HG03045 (cell line): Measurements from ENCODE around the gene RAB43.
"Not testable (repeated sequence)": the region's sequence is repeated elsewhere in the genome, so short reads cannot be mapped to it uniquely, and the experiment has no call there.

ENCODE experiments used
- ATAC-seq: cut with Tn5 transposase; IDR thresholded peaks from one replicate; pipeline ENCODE4 v1.9.1; 2021; ENCODE audit warnings: mild to moderate bottlenecking, moderate library complexity; ENCODE audit not compliant: unreplicated experiment

The RAB43 gene

DNA sequence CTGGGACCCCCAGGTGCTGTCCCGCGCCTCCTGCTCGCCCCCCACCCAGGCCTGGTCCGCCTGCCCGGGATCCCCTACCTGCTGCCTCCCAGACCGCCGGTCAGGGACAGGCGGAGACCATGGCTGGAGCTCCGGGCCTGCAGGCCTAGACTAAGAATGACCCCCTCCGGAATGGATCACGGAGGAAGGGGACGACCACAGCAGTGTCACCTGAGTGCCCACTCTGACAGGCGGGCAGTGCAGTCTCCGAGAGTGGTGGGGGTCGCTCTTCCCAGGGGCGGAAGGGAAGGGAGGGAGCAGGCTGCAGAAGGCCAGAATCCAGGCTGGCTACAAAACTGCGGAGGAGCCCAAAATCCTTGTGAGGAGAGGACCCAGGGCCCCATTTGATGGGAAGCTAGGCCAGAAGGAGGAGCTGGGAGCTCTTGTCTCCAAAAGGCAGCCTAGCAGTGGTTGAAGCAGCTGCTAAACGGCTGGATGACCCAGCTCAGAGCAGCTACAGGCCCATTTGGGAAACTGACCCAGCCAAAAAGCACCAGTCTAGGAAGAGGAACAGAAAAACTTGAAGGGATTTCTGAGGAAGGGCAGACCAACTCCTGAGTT lies 908 bp upstream of the RAB43 start:
- ATAC-seq: no peak

DNA sequence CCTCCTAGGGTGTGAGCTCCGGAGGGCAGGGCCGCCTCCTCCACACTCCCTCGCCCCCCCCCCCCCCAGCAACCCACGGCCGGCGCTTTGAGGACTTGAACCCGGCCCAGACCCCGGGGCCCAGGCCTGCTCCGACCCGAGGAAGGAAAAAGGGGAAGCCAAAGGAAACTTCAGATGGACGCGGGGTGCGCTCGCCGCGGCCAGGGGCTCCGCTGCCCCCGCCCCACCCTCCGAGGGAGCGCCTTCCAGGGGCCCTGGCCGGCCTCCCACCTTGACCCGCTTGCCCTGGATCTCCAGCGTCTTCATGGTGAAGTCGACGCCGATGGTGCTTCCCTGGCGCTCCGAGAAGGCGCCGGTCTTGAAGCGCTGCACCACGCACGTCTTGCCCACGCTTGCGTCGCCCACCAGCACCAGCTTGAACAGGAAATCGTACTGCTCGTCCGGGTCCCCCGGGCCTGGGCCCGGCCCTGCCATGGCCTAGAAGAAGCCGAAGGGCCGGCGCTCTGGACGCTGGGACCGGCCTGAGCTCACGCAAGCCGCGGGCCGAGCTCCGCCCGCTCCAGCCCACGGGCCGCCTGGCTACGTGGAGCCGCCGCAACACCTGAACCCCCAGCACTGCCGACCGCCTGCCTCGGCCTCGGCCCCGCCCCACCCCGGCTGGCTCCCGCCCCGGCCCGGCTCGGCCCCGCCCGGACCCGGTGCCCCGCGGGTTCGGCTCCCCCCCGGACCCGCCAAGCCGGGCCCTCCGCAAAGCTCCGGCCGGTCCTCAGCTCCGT lies 400 bp downstream of the RAB43 start:
- peak; percentile 42 for ATAC-seq

DNA sequence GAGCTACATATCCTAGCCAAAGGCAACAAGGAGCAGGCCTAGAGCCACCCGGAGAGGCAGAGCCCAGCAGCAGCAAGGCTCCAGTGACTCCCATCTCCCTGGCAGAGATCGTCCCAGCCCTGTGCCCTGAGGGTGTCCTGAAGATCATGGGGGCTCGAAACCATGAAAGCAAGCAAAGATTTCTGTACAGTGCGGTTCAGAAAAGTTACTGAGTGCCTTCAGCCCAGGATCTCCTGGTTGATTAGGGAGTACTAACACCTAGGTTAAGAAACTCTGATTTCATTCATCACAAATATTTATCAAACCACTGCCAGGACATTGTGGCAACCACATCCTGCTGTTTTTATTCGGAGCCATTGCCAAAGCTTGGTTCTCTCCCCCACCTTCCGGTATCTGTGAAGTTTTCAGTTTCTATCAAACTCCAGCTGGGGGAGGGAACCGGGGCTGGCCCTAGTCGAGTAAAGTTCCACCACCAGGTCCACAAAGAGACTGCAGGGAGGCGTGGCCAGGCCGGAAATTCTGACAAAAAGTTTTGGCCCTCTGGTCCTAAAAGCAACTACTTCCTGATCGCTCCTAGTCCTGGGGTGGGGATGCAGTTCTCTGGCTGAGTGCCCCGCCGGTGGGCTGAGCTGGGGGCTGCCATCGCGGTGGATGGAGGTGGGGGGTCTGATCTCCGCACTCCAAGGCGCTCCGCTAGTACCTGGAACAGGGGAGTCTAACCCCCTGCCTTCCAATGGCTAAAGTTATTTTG lies 1.2 kb downstream of the RAB43 start:
- ATAC-seq: peak; percentile 59

DNA sequence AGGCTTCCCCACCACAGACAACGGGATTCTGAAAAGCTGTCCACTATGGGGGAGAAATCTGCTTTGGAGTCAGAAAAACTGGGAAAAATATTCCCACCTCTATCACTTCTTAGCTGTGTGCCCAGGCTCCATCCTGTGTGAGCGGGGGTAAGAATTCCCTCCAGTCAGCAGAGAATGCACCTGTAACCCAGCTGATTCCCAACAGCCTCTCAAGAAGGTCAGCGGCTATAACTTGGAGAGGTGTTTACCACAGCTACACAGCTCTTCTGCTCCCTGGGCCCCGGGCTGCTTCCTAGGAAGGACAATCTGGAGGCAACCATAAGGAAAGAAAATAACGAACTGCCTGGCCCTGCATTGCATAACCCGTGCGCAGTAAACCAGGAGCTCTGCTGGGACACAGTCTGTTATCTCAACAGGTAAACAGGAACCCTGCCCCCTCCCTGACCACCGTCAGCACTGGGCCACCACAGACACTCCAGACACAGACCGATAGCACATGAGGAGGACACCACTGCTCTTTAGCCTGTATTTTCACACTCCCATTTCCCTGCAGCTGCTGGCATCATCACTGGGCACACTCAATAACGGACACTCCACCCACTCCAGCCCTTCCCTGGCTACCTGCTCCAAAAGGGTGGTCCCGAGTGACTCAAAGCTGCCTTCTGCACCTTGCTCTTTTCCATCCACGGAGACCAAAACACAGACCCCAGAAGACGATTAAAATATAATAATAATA lies 2.1 kb downstream of the RAB43 start:
- ATAC-seq: no peak

DNA sequence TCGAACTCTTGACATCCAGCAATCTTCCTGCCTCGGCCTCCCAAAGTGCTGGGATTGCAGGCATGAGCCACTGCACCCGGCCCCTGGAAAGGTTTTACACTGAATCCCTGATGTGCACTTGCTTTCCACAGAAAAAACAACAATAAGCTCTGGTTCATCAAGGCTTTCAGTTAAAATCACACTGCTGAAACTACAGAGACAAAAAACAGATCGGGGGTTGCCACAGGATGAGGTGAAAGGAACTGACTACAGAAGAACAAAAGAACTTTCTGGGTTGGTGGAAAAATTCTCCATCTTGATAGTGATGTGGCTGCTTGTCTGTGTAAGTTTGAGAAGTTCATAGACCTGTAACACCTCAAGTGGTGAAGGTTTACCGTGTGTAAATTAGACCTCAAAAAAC lies 2.9 kb downstream of the RAB43 start:
- ATAC-seq: no peak

DNA sequence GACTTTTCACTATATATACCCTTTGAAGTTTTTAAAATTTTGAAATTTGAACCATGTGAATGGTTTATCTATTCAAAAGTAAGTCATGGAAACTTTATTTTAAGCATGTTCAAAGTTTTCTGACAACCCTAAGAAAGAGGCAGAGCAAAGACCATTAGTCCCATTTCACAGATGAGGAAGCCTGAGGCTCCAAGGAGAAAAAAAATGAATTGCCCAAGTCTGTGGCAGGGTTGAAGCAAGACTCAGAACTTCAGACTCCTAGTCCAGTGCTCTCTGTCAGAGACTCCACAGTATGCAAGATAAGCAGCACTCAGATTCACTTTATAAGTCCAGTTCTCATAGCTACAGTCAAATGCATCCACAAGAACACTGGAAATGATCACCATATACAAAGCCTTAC lies 4.5 kb downstream of the RAB43 start:
- ATAC-seq: no peak

DNA sequence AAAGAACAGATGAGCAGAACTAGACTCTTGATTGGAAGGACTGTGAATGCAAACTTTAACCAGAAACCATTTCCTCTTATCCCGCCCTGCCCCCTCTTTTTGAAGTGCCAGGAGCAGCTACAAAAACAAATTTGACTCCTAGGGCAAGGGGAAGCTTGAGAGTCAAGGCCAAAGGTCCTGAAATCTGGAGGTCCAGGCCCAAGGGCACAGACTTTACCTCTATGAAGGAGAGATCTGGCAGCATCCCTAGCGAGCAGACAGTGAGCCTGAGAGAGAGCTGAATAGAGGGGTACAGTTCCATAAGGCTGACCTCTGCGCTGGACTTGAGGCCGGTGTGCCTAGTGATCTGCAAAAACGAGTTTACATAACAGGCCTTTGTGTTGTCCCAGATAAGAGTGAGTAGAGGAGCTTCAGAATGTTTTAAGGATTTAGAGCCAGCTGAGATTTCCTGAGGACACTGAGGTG lies 5.1 kb downstream of the RAB43 start:
- ATAC-seq: no peak

DNA sequence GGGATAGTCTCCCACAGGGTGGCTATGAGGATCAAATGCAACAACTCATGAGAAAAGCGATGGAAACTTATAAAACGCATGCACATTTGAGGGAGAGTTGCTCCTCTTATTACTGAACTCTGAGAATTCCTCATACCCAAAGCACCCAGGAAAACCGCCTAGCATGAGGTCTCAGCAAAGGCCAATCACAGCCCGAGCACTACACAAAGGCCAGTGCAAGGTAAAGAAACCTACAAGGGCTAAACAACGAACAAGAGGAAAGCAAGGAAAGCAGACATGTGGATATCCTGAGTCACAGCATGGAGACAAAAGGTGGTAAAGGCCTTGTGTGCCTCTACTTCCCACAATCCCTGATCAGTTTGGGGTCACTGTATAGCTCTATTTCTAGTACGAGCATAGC lies 7.1 kb downstream of the RAB43 start:
- ATAC-seq: no peak

DNA sequence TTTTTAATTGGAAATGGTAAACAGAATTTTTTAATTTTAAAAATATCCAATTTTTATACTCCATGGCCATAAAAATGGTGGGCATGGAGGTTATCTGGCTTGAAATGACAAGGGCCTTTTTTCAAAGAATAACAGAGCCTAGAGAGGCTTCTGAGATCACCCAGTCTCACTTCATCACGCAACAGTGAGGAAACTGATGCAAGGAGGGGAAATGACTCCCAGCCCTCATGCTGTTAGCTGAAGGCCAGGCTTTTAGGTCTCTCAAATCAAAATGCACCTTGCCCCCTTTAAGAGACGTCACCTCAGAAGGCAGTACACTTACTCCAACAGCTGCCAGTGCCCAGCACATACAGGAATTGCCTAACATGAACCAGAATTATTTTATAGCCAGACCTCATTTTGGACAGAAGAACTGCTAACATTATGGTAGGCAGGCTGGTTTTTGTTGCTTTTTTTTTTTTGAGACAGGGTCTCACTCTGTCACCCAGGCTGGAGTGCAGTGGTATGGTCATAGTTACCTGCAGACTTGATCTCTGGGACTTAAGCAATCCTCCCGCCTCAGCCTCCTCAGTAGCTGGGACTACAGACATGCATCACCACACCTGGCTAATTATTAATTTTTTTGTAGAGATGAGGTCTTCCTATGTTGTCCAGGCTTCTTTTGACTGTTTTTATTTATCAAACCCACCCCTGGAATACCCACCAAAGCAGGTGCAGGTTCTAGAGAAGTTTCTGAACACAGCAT lies 9.1 kb downstream of the RAB43 start:
- ATAC-seq: no peak

DNA sequence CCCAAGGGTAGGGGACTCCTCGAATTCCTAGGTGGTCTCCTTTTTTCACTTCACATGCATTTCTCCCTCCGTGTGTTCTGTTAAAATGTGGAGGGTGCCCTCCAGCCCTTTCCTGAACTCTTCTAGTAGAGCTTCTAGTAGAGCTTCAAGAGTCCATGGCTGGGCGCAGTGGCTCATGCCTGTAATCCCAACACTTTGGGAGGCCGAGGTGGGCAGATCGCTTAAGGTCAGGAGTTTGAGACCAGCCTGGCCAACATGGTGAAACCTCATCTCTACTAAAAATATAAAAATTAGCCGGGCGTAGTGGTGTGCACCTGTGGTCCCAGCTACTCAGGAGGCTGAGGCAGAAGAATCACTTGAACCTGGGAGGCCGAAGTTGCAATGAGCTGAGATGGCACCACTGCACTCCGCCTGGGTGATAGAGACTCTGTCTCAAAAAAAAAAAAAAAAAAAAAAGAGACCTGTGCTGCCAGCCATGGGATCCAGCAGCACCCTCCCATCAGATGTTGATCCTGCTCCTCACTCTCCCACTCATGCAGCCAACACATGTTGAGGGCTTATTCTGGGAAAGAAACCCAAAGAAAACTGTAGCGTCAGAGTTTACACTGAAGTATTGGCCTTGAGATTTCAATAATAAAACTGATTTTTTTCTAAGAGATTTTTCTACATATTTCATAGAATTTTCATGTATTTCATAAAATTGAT lies 10.4 kb downstream of the RAB43 start:
- ATAC-seq: not testable (repeated sequence)

DNA sequence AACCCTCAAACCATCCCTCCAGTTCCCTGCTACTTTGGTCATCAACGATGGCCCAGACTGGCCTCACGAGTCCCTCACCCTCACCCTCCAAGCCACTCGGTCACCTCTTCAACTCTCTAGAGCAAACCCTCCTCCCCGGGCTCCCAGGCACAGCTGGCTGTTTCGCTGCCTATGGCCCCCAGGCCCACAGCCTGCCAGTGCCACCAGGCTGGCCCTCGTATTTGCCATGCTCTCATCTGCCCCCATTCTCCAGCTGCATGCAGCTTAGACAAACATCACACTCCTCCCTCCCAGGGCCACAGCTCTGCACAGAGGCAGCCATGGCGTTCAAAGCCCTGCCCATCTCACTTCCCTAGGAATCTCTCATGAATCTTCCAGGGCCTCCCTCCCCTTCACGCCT lies 13.8 kb downstream of the RAB43 start:
- ATAC-seq: no peak

DNA sequence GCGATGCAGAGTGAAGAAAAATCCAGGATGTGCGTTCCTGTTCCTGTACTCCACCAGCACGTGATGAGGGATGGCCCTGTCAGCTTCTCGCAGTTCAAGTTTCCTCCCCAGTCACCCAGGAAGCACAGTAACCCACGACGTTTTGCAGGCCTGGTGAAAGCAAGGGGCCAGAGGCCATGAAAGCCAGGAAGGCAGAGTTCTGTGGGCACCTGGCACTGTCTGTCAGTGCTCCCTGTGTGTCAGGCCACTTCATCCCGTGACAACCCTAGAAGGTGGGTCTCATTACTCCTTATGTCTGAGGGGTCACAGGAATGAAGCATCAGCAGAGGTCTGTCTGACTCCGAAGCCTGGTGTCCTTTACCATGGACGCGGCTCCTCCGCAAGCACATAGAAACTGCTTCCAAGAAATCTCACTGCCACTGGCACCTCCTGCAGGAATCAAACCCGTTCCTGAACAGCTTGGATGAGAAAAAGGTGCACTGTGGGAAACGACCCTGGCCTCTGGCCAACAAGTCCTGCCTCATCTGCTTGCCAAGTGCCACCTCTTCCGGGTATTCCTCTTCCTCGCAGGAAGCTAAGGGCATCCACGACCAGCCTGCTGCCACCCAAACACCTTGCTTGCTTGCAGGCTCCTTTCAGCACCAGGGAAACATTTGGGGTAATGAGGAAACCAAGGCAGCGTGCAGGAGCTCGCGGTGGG lies 14.6 kb downstream of the RAB43 start:
- no peak for ATAC-seq

DNA sequence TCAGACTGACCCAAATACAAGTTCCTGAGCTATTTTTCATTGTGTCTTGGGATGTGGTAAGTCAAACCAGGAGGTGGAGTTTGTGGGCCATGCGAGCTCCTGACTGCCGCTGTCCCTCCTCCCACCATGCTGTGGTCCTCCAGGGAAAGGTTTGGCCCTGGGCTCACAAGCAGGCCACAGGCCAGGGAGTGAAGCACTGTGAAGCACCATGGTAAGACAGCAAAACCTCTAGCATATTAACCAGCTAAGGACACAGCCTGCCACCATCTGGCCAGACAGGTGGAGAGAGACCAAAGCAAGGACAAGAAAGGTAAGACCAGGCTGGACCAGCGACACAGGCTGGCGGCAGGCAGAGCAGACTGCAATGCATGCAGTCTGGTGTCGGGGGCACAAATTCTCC lies 15.3 kb downstream of the RAB43 start:
- no peak for ATAC-seq

DNA sequence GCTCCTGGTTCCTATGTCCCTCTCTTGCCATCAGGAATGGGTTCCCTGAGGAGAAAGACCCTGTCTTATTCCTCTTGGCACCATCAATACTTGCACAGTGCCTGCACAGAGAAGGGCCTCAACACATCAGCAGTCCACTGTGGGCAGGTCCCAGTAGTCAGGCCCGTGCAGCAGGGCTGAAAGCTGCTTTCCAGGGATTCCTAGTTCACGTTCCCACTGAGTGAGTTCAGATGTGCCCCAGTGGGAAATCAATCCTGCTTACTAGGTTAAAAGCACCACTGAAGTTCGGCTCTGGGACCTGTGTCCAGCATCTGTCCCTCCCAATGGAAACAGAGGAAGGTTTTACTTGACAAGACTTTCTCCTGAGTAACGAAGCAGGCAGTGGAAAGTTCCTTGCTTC lies 15.7 kb downstream of the RAB43 start:
- ATAC-seq: no peak

DNA sequence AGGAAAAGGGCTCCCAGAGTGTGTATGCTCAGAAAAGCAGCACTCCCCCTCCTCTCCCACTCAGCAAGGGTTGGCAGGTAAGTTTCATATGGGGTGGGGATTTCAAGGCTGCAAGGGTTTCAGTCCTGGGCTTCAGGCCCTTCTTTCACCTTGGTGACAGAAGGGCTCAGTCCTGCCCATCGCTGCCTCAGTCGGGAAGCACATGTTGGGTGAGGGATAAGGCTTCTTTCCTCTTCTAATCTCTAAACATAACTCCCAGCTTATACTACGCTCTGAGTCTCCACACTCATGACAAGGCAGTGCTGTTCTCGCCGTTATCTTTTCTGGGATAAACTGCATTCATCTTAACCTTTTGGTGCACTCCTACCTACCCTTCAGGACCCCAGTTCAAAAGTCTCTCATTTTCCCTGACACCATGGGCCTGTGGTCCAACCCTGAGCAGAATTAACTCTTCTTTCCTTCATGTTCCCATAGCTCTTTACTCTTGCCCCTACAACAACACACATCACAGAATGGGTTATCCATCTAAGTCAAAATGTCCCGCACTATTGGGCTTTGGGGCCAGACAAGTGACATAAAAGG lies 17.0 kb downstream of the RAB43 start:
- ATAC-seq: no peak

DNA sequence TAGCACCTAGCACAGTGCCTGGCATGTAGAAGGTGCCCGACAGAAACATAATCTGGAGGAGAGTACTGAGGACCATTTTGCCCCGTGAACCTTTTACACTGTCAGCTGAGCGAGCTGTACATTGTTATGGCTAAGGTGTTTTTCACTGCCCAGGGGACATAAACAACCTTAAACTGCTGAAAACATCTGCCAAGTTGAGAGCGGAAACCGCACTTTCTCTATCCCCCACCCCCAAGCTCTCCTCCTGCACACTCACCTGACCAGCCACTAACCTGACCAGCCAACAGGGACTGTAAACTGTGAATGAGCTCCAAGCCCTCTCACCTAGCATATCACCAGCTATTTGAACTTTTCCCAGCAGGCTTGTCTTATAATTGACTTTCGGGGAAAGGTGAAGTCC lies 17.6 kb downstream of the RAB43 start:
- ATAC-seq: no peak

DNA sequence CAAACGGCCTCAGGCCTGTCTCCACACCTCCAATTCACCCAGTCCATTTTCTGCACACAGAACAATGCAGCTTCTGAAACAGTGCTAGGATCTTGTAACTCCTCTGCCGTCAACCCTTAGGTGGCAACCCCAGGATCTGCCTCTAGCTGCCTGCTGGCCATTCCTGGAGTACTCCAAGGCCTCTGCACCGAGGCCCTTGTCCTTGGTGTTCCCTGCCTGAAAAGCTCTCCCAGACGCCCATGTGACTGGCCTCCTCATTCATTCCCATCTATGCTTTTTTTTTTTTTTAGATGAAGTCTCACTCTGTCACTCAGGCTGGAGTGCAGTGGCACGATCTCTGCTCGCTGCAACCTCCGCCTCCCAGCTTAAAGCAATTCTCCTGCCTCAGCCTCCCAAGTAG lies 18.3 kb downstream of the RAB43 start:
- no peak for ATAC-seq

DNA sequence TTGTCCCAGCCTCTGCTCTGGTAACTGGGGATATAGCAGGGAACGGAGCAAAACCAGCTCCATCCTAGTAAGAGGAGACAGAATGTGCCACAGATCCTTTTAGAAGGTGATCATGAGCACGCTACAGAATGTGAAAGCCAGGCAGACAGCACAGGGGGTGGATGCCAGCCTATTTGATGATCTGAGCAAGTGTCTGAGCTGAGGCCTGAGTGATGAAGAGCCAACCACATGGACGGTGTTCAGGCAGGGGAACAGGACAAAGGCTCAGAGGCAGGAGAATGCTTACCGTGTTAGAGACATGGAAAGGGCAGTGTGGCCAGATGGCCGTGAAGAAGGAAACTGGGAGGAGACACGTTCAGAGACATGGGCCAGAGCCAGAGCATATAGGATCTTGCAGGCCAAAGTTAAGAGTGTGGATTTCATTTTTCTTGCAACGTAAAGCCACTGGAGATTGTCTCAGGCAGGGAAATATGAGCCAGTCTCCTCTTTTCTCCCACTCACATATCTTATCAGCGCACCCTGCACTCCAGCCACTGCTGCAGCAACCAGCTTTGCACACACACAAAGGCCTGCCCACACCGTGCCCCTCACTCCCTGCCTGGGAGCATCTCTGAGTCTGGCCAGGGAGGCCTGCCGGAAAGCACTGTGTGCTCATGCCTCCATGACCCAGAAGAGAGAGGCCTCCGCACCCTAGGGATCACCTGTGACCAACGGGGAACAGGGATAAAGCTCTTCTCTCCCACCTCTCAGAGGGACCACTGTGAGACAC lies 20.1 kb downstream of the RAB43 start:
- no peak for ATAC-seq
